Activated CD4-positive, CD25-positive, alpha-beta regulatory T cell treated with anti-CD3 and anti-CD28 coated beads, Interleukin-2, amount 50 U/mL, for 16 hours (primary cell): ENCODE results near the gene MACIR.
"Not testable (repeated sequence)": the region's sequence is repeated elsewhere in the genome, so short reads cannot be mapped to it uniquely, and the experiment has no call there.

Source experiments
- DNase-seq: peaks from one replicate; pipeline ENCODE4 v3.0.0-alpha.2; 2020; ENCODE audit warnings: low read depth, low spot score

The MACIR gene, protein sequence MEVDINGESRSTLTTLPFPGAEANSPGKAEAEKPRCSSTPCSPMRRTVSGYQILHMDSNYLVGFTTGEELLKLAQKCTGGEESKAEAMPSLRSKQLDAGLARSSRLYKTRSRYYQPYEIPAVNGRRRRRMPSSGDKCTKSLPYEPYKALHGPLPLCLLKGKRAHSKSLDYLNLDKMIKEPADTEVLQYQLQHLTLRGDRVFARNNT

DNA sequence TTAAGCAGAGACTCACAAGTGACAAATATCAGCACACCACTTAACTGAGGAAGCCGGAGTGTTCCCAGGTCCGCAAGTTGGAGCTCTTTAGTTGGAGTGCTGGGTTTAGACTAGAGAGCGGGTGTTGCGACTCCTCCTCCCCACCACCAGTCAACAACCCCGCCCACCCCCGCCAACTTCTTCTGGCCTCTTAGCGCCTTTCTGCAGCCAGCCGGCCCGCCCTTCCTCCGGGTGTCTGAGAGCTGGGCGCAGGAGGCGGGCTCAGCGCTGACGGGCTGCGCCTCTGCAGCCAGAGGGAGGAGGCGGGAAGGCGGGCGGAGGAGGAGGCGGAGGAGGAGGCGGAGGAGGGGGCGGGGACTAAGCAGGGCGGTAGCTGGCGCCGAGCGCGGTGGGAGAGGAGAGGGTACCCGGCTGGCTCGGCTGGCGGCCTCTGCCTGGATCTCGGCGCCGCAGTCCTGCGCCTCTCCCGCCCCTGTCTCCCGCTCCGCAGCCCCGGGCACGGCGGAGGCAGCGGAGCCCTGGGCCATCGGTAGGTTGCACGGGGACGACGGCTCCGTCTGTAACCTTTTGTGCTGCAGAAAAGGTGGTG, at the start of gene MACIR:
Gene MACIR, plus strand, starts transcription at position 396 of the 589 bp plus-strand sequence. CDS start 17,157 bp downstream, outside the sequence.
- peak; percentile 80 for DNase-seq

DNA sequence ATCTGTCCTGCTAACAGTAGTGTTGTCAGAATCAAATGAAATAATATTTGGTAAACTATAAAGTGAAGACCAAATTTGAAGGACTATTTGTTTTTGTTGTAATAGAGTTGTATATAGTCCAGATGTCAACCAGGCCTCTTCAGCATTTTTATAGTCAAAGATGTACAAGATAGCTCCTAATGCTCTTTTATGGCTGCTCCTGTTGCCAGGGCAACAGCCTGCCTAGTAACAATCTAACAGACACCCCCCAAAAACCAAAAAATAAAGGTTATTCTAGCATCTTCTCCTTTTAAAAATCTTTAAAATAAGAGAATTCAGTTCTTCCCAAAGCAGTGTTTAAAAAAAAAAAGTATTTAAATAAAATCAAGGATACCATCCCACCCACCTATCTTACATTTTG, 49.5 kb upstream of the MACIR start:
- no peak for DNase-seq

DNA sequence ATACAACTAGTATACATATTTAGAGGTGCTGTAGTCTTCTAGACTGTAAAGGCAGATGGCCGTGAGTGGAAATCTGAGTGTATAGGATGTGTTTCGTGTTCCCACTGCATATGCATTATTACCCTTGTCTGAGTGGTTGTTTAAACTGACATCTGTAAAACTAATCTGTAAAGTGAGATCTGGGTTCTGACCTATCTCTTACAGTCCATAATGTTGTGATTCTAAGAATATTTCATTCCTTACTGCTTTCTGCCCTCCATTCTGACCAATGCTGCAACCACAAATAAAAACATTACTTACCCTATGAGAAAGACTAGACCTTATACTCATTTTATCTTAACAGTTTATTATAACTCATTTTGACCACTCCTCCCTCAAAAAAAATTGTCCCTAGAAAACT, 47.6 kb upstream of the MACIR start:
- no peak for DNase-seq

DNA sequence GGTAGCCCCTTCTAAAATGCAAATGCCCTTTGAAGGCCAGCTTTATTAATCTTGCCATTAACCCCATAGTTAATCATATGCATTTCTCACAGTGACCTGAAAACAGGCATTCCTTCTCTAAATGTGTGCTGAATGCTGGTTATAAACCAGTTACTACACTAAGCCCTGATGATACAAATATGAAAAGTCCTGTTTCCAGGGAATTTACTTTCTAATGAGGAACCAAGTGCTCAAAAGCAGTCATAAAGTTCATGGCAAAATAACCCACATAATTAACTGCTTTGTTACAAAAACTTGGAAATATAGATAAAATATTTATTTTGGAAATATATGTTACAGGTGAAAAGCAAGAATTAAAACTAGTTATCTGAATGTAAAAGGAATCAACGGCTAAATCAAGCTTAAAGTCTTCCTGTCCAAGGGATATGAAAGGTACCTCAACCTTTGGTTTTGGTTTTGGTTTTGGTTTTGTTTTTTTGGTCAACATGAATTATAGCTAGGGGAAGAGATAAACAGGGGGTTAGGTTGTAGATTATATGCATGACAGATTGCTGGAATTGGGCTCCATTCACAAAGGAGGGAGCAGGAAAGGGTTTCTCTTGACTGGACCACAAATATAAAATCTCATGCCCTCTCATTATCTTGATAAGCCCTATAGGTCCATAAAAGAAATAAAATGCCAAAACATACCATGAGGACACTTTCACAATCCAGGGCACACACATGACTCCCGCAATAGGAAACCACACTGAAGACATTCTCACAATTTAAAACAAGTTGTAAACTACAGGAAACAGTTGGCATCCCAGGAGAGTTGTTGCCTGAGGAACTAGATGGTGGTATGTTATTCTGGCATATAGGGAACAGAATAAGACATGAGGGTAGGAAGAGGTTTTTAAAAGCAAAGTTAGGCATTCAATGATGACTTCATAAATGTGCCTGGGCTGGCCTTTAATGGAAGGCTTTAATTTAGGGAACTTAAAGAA, 46.7 kb upstream of the MACIR start:
- DNase-seq: no peak

DNA sequence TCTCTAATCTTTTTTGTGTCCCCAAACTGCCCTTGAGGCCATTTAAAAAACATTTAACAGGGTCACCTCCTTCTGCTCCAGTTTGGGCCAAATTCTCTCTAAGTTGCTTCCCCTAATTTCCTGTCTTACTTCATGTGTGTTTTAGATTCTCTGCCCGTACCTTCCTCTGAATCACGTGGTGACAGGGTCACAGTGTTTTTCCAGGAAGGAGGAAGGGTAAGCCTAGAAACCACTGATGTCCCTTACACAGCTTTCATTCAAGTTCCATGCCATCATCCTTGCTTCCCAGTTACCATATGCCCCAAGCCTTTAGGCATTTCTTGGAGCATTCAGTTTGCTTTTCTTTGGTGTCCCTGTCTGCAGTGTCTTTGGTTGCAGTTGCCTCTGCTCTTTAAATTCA, 42.4 kb upstream of the MACIR start:
- DNase-seq: no peak

DNA sequence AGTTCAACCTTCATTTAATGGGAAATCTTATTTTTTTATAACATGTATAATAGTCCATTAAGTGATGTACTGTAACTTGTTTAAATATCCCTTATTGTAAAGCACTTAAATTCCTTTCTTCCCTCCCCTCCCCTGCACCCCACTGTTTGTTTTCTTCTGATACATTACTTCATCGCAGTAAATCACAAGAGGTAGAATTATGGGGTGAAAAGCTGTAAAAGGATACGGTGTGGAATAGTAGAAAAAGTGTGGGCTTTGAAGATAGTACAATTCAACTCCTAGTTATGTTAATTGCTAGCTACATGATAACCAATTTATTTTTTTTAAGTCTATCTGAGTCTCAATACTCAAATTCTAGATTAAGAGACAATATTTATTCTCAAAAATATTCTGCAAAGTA, 41.9 kb upstream of the MACIR start:
- DNase-seq: no peak

DNA sequence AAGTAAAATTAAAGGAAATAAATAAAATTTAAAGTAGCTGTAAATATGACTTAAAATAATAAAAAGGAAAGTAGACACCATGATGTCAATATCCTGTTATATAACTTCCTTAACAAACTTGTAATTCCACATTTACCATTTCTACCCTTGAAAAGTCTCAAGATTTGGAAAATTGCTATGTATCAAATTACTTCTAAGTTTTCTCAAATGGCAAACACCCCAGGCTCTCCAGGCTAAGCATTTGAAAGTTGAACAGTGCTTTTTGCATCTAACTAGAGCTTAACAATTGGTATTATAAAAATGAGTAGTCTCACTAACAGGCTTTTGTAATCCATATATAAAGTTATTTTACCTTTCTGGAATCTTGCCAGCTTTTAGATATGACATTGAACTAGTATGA, 41.5 kb upstream of the MACIR start:
- no peak for DNase-seq

DNA sequence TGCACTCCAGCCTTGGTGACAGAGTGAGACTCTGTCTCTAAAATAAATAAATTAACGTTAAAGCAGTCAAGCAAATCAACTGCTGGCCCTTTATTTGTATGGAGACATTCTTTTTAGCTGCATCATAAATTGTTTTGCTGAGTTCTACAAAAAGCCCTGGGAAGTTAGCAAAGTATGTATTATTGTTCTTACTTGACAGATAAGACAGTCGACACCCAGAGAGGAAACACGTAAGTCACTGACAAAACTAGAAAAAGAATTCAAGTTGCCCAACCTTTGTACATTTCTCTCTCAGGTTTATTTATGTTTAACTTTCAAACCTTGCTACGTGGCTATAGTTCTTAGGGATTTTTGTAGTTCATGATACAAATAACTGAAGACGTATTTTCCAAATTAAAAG, 40.4 kb upstream of the MACIR start:
- DNase-seq: no peak

DNA sequence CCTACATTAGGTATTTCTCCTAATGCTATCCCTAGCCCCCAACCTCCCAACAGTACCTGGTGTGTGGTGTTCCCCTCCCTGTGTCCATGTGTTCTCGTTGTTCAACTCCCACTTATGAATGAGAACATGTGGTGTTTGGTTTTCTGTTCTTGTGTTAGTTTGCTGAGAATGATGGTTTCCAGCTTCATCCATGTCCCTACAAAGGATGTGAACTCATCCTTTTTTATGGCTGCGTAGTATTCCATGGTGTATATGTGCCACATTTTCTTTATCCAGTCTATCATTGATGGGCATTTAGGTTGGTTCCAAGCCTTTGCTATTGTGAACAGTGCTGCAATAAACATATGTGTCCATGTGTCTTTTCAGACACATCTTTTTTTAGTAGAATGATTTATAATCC, 39.5 kb upstream of the MACIR start:
- not testable (repeated sequence) for DNase-seq

DNA sequence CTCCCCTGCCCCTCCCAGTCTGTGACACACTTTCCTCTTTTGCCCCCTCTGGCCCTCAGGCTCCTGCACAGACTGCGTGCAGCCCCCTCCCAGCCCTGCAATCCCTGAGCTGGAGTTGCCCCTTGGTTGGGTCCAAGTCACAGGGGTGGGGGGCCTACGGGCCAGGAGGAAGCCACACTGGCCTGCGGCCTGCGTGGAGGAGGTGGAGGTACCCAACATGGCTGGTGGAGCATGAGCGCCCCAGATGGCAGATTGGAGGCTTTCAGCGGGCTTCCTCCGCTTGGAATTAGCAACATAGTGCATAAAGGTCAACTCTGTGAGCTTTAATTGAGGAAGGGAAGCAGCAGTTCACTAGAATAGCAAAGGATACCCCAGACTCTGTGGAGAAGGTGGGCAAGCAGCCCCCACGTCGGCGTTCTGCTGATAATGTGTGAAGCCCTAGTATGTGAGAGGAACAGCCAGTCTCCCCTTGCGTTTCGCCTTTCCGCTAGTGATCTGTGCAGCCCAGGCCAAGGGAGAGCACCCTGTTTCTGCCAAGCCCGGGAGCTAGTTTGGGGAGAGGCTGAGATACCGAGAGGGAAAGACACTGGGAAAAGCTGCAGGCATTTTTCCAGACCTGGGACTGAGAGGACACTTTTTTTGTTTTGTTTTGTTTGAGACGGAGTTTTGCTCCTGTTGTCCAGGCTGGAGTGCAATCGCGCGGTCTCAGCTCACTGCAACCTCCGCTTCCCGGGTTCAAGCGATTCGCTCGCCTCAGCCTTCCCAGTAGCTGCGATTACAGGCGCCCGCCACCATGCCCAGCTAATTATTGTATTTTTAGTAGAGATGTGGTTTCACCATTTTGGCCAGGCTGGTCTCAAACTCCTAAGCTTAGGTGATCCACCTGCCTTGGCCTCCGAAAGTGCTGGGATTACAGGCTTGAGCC, 35.3 kb upstream of the MACIR start:
- DNase-seq: no peak

DNA sequence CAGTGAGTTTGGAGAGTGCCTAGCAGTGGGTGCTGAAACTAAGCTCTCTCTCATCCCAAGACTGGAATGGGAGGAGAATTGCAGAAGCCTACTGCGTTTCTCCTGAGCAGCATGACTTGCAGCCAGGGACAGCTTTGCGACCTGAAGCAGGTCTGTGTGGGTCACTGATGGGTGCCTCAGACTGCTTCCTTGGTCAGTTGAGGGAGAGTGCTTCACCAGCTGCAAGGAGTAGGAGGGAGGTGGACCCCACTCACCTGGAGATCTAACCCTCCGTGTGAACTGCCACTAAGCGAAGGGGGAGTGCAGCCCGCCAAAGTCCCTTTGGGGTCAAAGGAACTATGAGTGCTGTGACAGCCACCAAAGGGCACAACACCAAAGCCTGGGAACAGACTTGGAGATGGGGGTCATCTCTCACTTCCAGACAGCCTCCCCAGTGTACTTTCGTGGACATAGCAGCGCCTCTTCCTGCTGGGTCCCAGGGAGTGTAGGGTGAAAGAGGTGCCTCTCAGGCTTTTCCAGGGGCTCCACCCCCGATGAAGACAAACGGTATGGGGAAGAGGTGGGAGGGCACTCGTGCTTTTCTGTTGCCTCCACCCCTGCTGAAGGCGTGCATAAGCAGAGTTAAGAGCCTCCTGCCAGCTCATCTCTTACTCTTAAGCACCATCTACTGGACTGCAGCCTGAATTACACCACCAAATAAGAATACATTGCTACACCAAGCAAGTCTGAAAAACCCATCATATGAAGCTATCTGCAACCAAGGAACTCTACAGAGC, 34.3 kb upstream of the MACIR start:
- DNase-seq: no peak

DNA sequence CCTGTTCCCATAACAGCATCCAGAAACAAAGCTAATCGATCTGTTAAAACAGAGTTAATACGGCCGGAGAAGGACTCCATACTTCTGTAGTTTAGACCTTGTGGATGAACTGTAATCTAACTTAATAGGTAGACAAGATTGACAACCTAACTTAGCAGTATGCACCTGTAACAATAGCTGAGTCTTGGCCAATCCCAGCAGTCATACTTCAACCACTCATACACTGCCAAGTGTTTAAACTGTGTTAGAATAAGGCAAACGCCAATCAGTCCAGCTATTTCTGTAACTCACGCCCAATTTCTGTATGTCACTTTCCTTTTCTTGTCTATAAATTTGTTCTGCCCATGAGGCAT, 33.7 kb upstream of the MACIR start:
- DNase-seq: no peak

DNA sequence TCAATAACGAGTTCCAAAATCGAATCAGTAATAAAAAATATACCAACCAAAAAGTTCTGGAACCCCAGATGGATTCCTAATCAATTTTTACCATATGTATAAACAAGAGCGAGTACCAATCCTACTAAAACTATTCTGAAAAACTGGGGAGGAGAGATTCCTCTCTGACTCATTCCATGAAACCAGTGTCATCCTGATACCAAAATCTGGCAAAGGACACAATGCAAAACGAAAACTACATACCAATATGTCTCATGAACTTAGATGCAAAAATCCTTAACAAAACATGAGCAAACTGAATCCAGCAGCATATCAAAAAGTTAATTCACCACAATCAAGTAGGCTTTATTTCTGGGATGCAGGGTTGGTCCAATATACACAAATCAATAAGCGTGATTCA, 30.5 kb upstream of the MACIR start:
- DNase-seq: no peak

DNA sequence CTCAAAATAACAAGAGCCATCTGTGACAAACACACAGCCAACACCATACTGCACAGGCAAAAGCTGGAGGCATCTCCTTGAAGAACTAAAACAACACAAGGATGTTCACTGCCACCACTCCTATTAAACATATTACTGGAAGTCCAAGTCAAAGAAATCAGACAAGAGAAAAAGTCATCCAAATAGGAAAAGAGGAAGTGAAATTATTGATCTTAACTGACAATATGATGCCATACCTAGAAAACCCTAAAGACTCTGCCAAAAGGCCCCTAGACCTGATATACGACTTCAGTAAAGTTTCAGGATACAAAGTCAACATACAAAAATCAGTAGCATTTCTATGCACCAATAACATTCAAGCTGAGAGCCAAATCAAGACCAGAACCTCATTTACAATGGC, 30.0 kb upstream of the MACIR start:
- no peak for DNase-seq

DNA sequence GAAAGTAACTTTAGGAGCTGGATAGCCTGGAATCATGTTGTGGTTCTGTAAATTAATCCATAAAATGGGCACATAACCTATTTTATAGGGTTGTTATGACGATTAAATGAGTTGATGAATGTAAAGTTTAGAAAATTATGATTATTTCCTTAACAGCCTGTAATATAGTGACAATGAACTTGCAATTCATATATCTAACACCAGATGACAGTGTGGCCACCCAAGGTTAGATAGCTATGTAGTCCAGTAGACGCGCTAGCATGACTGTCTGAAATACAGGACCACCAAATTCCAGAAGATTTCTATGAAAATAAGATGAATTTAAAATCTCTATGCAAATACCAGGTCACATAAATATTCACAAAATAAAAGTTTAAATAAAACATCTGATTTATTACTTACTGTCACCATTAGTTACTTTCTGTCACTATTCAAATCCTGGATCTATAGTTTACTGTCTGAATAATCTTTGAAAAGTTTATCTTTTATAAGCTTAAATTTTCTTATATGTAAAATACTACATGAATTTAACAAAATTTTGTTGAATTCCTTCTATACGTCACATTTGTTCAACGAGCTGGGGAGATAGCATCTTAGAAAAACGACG, 26.1 kb upstream of the MACIR start:
- DNase-seq: no peak

DNA sequence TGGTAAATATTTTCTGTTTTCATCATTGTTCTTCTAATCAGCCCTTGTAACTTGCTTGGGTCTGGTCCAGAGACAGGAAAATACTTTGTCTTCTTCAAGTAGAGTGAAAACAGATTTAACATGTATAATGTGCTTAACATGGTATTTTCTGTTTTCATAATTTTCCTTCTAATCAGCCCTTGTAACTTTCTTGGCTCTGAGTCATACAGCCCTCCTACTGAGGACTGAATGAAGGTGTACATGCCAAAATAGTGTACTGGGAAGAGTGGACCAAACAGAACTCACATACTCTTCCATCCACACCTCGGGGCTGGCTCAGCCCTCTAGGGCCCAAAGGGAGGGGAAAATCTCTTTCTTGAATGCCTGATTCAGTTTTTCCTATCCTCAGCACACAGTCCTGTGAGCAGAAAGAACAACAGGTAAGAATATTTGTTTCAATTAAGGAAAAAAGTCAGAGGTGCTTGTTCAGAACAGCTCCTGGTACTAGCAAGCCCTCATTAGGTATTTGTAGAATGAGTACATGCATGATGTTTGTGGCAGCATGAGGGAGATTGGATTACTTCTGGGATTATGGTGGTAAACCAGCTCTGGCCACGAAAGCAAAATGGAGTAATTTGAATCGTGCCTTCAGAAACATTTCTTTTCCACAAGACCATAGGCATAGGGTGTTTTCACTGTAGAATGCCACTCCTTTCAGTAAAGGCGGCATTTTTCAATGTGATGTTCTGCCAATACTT, 24.2 kb upstream of the MACIR start:
- DNase-seq: no peak

DNA sequence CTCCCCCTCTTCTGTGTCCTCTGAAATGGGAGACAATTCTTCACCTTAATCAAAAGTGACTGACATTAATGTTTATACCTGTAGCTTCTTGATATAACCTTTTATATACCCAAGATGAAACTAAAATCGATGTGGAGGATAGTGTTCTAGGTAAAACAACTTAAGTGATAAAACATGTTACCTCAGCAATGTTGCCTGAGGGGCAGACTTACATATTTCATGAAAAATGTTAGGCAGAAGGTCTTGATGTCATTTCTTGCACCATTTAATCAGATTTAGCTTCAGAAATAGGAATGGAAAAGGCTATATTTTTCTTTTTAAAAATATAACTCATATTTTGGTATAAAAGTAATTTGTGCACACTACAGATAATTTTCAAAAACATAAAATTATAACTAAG, 22.7 kb upstream of the MACIR start:
- no peak for DNase-seq

DNA sequence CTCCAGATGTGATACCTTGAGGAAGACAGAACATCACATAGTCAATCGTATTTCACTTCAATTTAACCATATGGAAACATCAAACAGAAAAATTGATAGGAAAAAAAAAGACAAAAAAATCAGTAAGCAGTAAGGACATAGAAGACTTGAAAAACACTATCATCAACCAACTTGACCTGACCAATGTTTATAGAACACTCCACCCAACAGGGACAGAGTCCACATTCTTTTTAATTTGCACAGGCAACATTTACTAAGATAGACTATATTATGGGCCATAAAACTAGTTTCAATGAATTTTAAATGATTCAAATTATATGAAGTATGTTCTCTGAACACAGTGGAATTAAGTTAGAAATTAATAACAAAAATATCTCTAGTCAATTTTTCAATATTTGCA, 20.8 kb upstream of the MACIR start:
- no peak for DNase-seq

DNA sequence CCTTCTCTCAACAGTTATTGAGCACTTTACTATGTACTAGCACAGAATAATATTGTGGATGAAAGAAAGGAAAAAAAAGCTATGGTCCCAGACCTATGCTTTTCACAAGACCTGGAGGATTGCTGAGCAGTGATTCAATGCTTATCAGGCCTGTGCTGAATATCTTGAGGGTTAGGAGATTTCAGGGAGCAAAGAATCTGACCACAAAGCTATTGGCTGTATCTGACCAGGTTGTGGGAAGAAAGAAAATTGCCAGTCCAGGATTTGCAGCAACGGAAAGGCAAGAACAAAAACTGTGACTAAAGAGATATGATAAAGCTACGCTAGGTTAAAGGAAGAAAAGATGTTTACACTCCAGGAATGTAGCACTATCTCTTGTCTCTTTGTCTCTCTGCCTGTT, 14.9 kb upstream of the MACIR start:
- DNase-seq: no peak

DNA sequence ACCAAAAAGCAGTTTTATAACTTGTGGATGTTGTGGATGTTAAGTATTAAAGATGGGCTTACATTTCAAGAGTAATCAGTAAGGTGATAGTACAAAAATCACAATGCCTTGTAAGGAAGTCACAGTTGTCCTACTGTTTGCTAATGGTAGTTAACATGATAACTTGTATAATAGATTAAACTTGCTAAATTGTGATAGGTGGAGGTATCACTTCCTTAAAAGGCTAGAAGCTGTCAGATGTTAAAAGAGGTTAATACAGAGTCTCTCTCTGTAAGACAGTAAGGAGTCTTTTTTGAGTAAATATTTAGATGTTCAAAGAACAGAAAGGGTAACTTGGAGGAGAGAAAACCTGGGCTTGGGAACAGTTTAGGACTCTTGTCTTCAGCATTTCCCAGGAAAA, 14.2 kb upstream of the MACIR start:
- no peak for DNase-seq
